ENCODE data around the gene NUP153. TPM values are rescaled to one million over a fixed set of nuclear protein-coding genes. Genes with fewer than 3 reads are reported as not detected.
A peak's percentile ranks its signal among the peaks of the same experiment; 100 is the strongest.

NUP153 gene
- total RNA-seq, 4 donors from 2014 or later = 35.5 to 42.2 (median 40.5) TPM

- intact Hi-C loops (cut with DNase I; ENCODE audit: low total_unique reads) = no loop called here
- no peak for DNase-seq (ENCODE audit: low spot score in 2 of 2)
- WGBS, 2 donors = 83 to 86% methylated on average over 3 of the region's 3 CpGs
- TF ChIP-seq CTCF (IDR thresholded peaks at IDR 0.05) (no peak), POLR2A (IDR thresholded peaks at IDR 0.05) (no peak)
- H3K4me3 ChIP-seq (ENCODE audit: low read depth, poor library complexity, severe bottlenecking) = no peak overlapping the region
Observed at GRCh38 chr6:17610835-17611234, 95.9 kb downstream of the NUP153 start.

- H3K4me3 ChIP-seq (ENCODE audit: low read depth, poor library complexity, severe bottlenecking) = no peak overlapping the region
- TF ChIP-seq CTCF (IDR thresholded peaks at IDR 0.05) (no peak), POLR2A (IDR thresholded peaks at IDR 0.05) (no peak)
- no peak for DNase-seq (ENCODE audit: low spot score in 2 of 2)
- intact Hi-C loops (cut with DNase I; ENCODE audit: low total_unique reads) = no loop called here
- 90 to 97% methylated on average over 4 of the region's 4 CpGs for WGBS, 2 donors
Observed at GRCh38 chr6:17606606-17607005, 100.1 kb downstream of the NUP153 start.

- H3K4me3 ChIP-seq (ENCODE audit: low read depth, poor library complexity, severe bottlenecking) = no peak overlapping the region
- WGBS, 2 donors = 10 to 24% methylated on average over 1 of the region's 1 CpG
- intact Hi-C loops (cut with DNase I; ENCODE audit: low total_unique reads) = no loop called here
- TF ChIP-seq CTCF (IDR thresholded peaks at IDR 0.05) (no peak), POLR2A (IDR thresholded peaks at IDR 0.05) (no peak)
- no peak for DNase-seq (ENCODE audit: low spot score in 2 of 2)
Observed at GRCh38 chr6:17602888-17603287, 103.8 kb downstream of the NUP153 start.

GRCh38 chr6:17601386-17601703 lies 105.4 kb downstream of the NUP153 start:
- intact Hi-C loops (cut with DNase I; ENCODE audit: low total_unique reads) = no loop called here
- WGBS, 2 donors = 3 to 13% methylated on average over 5 of the region's 5 CpGs
- DNase-seq (ENCODE audit: low spot score in 2 of 2) = no peak
- peak overlapping the region; percentile 95 for H3K4me3 ChIP-seq (ENCODE audit: low read depth, poor library complexity, severe bottlenecking)
- TF ChIP-seq CTCF (IDR thresholded peaks at IDR 0.05) (no peak), POLR2A (IDR thresholded peaks at IDR 0.05) (no peak)

GRCh38 chr6:17600527-17601385 lies 106.0 kb downstream of the NUP153 start:
- WGBS, 2 donors = 0 to 3% methylated on average over 23 to 46 of the region's 77 CpGs
- intact Hi-C loops (cut with DNase I; ENCODE audit: low total_unique reads) = no loop called here

More at GRCh38 chr6:17600527-17601385, 106.0 kb downstream of the NUP153 start:
- TF ChIP-seq POLR2A (IDR thresholded peaks at IDR 0.05) (no peak), CTCF (IDR thresholded peaks at IDR 0.05) (no peak)
- H3K4me3 ChIP-seq (ENCODE audit: low read depth, poor library complexity, severe bottlenecking) = peak overlapping the region; percentile 95
- peak; percentile 29 to 92 for DNase-seq (ENCODE audit: low spot score in 2 of 2)

All from lower leg skin (tissue), 4 donors.